Measurements from ENCODE around the gene ZFP2.

DNA sequence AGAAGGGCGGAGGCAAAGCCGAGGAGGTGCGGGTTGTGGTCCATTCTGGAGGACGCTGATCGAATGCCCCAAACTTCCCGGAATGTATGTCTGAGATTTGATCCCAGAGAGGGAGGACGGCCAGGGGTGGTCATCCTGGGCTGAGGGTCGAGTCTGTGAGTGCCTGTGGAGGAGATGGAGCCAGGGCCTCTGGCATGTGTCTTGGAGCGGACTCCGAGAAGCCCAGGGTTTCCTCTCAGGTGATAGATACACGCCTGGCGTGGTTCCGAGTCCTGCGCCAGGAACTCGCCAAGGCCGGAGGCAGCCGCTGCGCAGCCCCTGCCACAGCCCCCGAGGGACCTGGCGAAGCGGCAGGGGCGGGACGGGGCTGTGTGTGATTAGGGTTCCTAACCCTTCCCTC, 45.6 kb downstream of the ZFP2 start:
- TF ChIP-seq, protein P1, sequence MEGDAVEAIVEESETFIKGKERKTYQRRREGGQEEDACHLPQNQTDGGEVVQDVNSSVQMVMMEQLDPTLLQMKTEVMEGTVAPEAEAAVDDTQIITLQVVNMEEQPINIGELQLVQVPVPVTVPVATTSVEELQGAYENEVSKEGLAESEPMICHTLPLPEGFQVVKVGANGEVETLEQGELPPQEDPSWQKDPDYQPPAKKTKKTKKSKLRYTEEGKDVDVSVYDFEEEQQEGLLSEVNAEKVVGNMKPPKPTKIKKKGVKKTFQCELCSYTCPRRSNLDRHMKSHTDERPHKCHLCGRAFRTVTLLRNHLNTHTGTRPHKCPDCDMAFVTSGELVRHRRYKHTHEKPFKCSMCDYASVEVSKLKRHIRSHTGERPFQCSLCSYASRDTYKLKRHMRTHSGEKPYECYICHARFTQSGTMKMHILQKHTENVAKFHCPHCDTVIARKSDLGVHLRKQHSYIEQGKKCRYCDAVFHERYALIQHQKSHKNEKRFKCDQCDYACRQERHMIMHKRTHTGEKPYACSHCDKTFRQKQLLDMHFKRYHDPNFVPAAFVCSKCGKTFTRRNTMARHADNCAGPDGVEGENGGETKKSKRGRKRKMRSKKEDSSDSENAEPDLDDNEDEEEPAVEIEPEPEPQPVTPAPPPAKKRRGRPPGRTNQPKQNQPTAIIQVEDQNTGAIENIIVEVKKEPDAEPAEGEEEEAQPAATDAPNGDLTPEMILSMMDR (IDR thresholded peaks at IDR 0.05), result no peak
- TF ChIP-seq POLR2A (IDR thresholded peaks at IDR 0.05), result no peak

All from adrenal gland (tissue), 5 donors.